MM.1S (cell line): Measurements from ENCODE around the gene POLG2.
"Not testable (repeated sequence)": the region's sequence is repeated elsewhere in the genome, so short reads cannot be mapped to it uniquely, and the experiment has no call there.

Source experiments
- DNase-seq: peaks from one replicate; pipeline ENCODE4 v3.0.0-alpha.2; 2015
- H2AFZ ChIP-seq: fragments of 300-600 bp; sonication (generic); 2 replicates; pipeline ENCODE4 v1.6.0; 2016; ENCODE audit warnings: antibody characterized with exemption, low read length
- H3F3A ChIP-seq: fragments of 300-600 bp; sonication (generic); 2 replicates; pipeline ENCODE4 v1.6.1; 2016; ENCODE audit warnings: mild to moderate bottlenecking, antibody characterized with exemption, low read length, moderate library complexity, mixed read lengths; ENCODE audit not compliant: insufficient read depth
- H3K27ac ChIP-seq: fragments of 300-600 bp; sonication (generic); 2 replicates; pipeline ENCODE4 v1.5.1; 2016; ENCODE audit warnings: mild to moderate bottlenecking, low read length
- H3K27me3 ChIP-seq: fragments of 300-600 bp; sonication (generic); replicated peaks from 2 replicates; pipeline ENCODE4 v1.6.0; 2016; ENCODE audit warnings: low read length; ENCODE audit not compliant: insufficient read depth
- H3K36me3 ChIP-seq: fragments of 300-600 bp; sonication (generic); replicated peaks from 2 replicates; pipeline ENCODE4 v1.6.1; 2016; ENCODE audit warnings: mild to moderate bottlenecking, low read length, mixed read lengths; ENCODE audit not compliant: insufficient read depth
- H3K4me1 ChIP-seq: fragments of 300-600 bp; sonication (generic); 2 replicates; pipeline ENCODE4 v1.6.1; 2016; ENCODE audit warnings: low read length, mixed read lengths
- H3K4me2 ChIP-seq: fragments of 300-600 bp; sonication (generic); 2 replicates; pipeline ENCODE4 v1.6.0; 2016; ENCODE audit warnings: low read depth, low read length
- H3K4me3 ChIP-seq: fragments of 300-600 bp; sonication (generic); 2 replicates; pipeline ENCODE4 v1.5.1; 2016; ENCODE audit warnings: low read length, mixed read lengths
- H3K79me2 ChIP-seq: fragments of 300-600 bp; sonication (generic); 2 replicates; pipeline ENCODE4 v1.6.1; 2016; ENCODE audit warnings: mixed run types, low read length, mixed read lengths
- H3K9ac ChIP-seq: fragments of 300-600 bp; sonication (generic); 2 replicates; pipeline ENCODE4 v1.6.1; 2016; ENCODE audit warnings: low read length, mixed read lengths
- H3K9me2 ChIP-seq: fragments of 300-600 bp; sonication (generic); replicated peaks from 2 replicates; pipeline ENCODE4 v1.6.1; 2016; ENCODE audit warnings: mild to moderate bottlenecking, low read length, mixed read lengths; ENCODE audit not compliant: insufficient read depth
- H3K9me3 ChIP-seq: fragments of 300-600 bp; sonication (generic); replicated peaks from 2 replicates; pipeline ENCODE4 v1.6.1; 2016; ENCODE audit warnings: mild to moderate bottlenecking, low read length, mixed read lengths; ENCODE audit not compliant: insufficient read depth
- H4K20me1 ChIP-seq: fragments of 300-600 bp; sonication (generic); 2 replicates; pipeline ENCODE4 v1.6.1; 2016; ENCODE audit warnings: mild to moderate bottlenecking, low read length, moderate library complexity, mixed read lengths; ENCODE audit not compliant: insufficient read depth
- CTCF ChIP-seq: fragments of 300-600 bp; sonication (generic); IDR thresholded peaks from 2 replicates; pipeline ENCODE4 v1.5.1; 2016; ENCODE audit warnings: antibody characterized with exemption, low read length, mixed read lengths
- EZH2 ChIP-seq: fragments of 300-600 bp; sonication (generic); optimal IDR thresholded peaks from 2 replicates; pipeline ENCODE3; 2017; ENCODE audit warnings: low read depth, mild to moderate bottlenecking, antibody characterized with exemption, low read length, mixed read lengths
- EZH2phosphoT487 ChIP-seq: fragments of 300-600 bp; sonication (generic); IDR thresholded peaks from 2 replicates; pipeline ENCODE4 v1.6.1; 2018; ENCODE audit warnings: antibody characterized with exemption, low read length

The POLG2 gene

DNA sequence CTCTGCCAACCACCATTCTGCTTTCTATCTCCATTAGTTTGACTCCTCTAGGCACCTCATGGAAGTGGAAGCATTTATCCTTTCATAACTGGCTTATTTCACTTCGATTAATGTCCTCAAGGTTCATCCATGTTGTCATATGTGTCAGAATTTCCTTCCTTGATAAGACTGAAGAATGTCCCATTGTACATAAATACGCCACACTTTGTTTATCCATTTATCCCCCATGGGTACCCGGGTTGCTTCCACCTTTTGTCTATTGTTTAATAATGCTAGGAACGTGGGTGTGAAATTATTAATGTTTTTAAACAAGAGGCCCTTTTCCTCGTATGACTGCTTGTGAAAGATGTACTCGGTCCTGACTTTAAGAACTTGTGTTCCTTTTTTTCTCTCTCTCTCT, 35.1 kb downstream of the POLG2 start:
- no peak for DNase-seq
- Histone ChIP-seq H2AFZ (no peak overlapping the region), H3K4me3 (no peak overlapping the region), H3F3A (no peaks in the 10 kb centered on the region), H3K27me3 (no peaks in the 10 kb centered on the region), H4K20me1 (no peaks in the 10 kb centered on the region), H3K4me1 (peaks cover 7% of the 10 kb centered on the region; the same call in 1 of the 2 replicates), H3K9ac (no peak overlapping the region), H3K79me2 (no peaks in the 10 kb centered on the region), H3K9me3 (no peaks in the 10 kb centered on the region), H3K9me2 (no peaks in the 10 kb centered on the region), H3K4me2 (no peak overlapping the region), H3K36me3 (no peaks in the 10 kb centered on the region), H3K27ac (no peak overlapping the region)
- no peak for TF ChIP-seq CTCF

DNA sequence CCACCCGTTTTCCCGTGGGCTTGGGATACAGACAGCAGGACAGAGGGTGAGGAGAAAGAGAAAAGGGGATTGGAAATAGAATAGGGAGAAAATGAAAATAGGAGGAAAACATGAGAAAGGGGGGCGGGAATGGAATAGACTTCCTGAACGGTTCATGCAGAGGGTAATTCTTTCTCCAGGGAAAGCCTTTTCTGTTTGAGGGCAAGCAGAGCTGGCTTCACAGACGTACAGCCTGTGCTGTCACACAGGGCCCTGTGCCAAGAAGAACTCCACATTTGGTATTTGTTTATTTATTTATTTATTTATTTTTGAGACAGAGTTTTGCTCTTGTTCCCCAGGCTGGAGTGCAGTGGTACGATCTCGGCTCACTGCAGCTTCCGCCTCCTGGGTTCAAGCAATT, 35.9 kb downstream of the POLG2 start:
- no peak for DNase-seq
- Histone ChIP-seq H3K36me3 (no peaks in the 10 kb centered on the region), H3K9ac (no peak overlapping the region), H3K4me1 (peaks cover 12% of the 10 kb centered on the region; the same call in 1 of the 2 replicates), H3K4me3 (no peak overlapping the region), H3K27me3 (no peaks in the 10 kb centered on the region), H3K4me2 (no peak overlapping the region), H3K27ac (no peak overlapping the region), H2AFZ (no peak overlapping the region), H4K20me1 (no peaks in the 10 kb centered on the region), H3K79me2 (no peaks in the 10 kb centered on the region), H3F3A (no peaks in the 10 kb centered on the region), H3K9me3 (no peaks in the 10 kb centered on the region), H3K9me2 (no peaks in the 10 kb centered on the region)
- TF ChIP-seq EZH2phosphoT487 (no peak), CTCF (no peak), EZH2 (no peak)

GRCh38 chr17:64459818-64460217, 37.0 kb downstream of the POLG2 start:
- H3F3A ChIP-seq, H3K27ac ChIP-seq: not testable (repeated sequence)

DNA sequence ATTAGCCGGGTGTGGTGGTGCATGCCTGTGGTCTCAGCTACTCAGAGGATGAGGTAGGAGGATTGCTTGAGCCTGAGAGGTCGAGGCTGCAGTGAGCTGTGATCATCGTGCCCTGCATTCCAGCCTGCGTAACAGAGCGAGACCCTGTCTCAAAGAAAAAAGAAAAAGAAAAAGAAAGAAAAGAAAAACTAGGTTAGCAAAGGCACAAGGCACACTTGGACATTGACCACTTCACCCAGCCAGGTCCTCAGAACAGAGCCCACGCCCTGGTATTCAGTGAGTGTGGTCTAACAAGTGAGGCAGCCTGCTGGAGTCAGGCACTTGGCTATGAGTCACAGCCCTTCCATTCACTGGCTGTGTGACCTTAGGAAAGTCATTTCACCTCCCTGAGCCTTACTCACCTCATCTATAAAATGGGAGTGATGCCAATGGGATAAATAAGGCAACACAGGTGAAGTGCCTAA, 37.5 kb downstream of the POLG2 start:
- DNase-seq: no peak
- Histone ChIP-seq H3K27ac (no peak overlapping the region), H4K20me1 (no peaks in the 10 kb centered on the region), H3K4me3 (no peak overlapping the region), H3K27me3 (no peaks in the 10 kb centered on the region), H3K9me3 (no peaks in the 10 kb centered on the region), H3K9me2 (no peaks in the 10 kb centered on the region), H3K4me2 (no peak overlapping the region), H3K36me3 (no peaks in the 10 kb centered on the region), H2AFZ (no peak overlapping the region), H3K9ac (no peak overlapping the region), H3F3A (no peaks in the 10 kb centered on the region), H3K4me1 (peaks cover 12% of the 10 kb centered on the region; the same call in 1 of the 2 replicates), H3K79me2 (no peaks in the 10 kb centered on the region)
- TF ChIP-seq EZH2phosphoT487: no peak
- no peak for TF ChIP-seq CTCF
- TF ChIP-seq EZH2: no peak

More at GRCh38 chr17:64459818-64460217, 37.0 kb downstream of the POLG2 start:
- H3K27me3 ChIP-seq, H3K9me3 ChIP-seq, H3K4me3 ChIP-seq, DNase-seq, H3K79me2 ChIP-seq, H3K36me3 ChIP-seq, H4K20me1 ChIP-seq, H3K9me2 ChIP-seq, H3K9ac ChIP-seq, H2AFZ ChIP-seq, H3K4me2 ChIP-seq: not testable (repeated sequence)
- H3K4me1 ChIP-seq: peaks cover 12% of the 10 kb centered on the region; the same call in 1 of the 2 replicates
